ENCODE measurements around the gene TSTD1. TPM values are rescaled to one million over a fixed set of nuclear protein-coding genes. Genes with fewer than 3 reads are reported as not detected.
"Not testable (repeated sequence)": the region's sequence is repeated elsewhere in the genome, so short reads cannot be mapped to it uniquely, and the experiment has no call there.

Gene TSTD1
- total and polyA plus RNA-seq, 8 donors: 35.1 to 73.5 (median 45.7) TPM

DNA sequence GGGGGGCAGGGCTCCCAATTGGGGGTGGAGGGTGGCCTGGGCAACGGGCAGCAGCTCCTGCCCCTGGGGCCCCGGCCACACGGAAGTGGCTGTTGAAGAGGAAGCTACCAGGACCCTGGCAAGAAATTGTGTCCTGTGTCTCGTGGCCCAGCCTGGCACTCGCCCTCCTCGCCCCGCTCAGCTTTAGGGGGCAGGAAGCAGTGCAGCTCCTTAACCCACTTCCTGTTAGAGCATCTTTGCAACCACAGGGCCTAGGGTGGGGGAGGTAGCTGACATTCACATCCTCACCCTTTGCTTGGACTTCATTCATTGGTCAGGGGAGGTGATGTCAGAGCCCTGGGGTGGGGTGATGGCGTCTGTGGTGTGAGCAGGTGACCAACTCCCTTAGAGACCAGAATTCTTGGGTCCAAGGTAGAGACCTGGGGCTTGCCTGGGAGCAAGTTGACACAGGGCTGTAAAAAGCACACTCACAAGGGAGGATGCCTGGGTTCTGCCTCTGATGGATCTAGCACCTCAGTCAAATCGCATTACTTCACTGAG lies 31.0 kb upstream of the TSTD1 start, which contains the start of gene ARHGAP30:
Gene ARHGAP30 (minus strand): TSS at position 161 of the 540 bp plus-strand sequence. CDS start 267 bp downstream, outside the sequence.
- peak within 1 kb of the TSS; percentile 21 to 64 for H3K4me3 ChIP-seq
- peak; percentile 70 for ATAC-seq

DNA sequence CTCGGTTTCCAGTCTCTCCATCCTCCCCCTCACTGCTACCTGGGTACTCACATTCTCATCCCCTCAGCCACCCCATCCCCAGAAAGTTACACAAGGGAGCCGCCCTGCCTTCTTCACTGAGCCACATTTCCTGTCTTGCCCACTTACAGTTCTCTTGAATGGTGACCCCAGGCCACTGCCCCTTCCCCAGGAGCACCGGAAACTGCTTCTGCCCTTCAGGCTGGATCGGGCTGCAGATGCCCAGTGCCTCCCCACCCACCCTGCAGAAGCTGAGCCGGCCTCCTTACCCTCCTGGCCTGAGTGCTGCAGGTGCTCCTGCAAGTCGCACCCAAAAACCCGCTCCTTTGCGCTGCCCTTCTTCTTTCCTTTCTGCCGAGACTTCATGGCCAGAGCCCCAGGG lies 30.5 kb upstream of the TSTD1 start:
- TF ChIP-seq, protein P1, sequence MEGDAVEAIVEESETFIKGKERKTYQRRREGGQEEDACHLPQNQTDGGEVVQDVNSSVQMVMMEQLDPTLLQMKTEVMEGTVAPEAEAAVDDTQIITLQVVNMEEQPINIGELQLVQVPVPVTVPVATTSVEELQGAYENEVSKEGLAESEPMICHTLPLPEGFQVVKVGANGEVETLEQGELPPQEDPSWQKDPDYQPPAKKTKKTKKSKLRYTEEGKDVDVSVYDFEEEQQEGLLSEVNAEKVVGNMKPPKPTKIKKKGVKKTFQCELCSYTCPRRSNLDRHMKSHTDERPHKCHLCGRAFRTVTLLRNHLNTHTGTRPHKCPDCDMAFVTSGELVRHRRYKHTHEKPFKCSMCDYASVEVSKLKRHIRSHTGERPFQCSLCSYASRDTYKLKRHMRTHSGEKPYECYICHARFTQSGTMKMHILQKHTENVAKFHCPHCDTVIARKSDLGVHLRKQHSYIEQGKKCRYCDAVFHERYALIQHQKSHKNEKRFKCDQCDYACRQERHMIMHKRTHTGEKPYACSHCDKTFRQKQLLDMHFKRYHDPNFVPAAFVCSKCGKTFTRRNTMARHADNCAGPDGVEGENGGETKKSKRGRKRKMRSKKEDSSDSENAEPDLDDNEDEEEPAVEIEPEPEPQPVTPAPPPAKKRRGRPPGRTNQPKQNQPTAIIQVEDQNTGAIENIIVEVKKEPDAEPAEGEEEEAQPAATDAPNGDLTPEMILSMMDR (IDR thresholded peaks at IDR 0.05): no peak
- H3K27me3 ChIP-seq: no peaks in the 10 kb centered on the region
- H3K9me3 ChIP-seq: no peaks in the 10 kb centered on the region
- ATAC-seq: no peak
- H3K4me3 ChIP-seq: peak overlapping the region; percentile 21 to 64
- peaks cover 0 to 55% of the 10 kb centered on the region in 2 donors for H3K4me1 ChIP-seq
- H3K27ac ChIP-seq: peak overlapping the region; percentile 81 to 98
- no peaks in the 10 kb centered on the region for H3K36me3 ChIP-seq
- intact Hi-C loops (cut with DNase I): no loop called here
- DNase-seq: no peak

More for the DNA sequence above, 31.0 kb upstream of the TSTD1 start, which contains the start of gene ARHGAP30:
- TF ChIP-seq, protein P1 (IDR thresholded peaks at IDR 0.05): no peak
- peak within 1 kb of the TSS; percentile 81 to 98 for H3K27ac ChIP-seq
- H3K27me3 ChIP-seq: no peaks in the 10 kb centered on the region
- no peaks in the 10 kb centered on the region for H3K36me3 ChIP-seq
- H3K4me1 ChIP-seq: peaks cover 0 to 55% of the 10 kb centered on the region in 2 donors
- peak in 2 of 4 donors; percentile 86 to 95 for DNase-seq
- no peaks in the 10 kb centered on the region for H3K9me3 ChIP-seq
- intact Hi-C loops (cut with DNase I): no loop called here

DNA sequence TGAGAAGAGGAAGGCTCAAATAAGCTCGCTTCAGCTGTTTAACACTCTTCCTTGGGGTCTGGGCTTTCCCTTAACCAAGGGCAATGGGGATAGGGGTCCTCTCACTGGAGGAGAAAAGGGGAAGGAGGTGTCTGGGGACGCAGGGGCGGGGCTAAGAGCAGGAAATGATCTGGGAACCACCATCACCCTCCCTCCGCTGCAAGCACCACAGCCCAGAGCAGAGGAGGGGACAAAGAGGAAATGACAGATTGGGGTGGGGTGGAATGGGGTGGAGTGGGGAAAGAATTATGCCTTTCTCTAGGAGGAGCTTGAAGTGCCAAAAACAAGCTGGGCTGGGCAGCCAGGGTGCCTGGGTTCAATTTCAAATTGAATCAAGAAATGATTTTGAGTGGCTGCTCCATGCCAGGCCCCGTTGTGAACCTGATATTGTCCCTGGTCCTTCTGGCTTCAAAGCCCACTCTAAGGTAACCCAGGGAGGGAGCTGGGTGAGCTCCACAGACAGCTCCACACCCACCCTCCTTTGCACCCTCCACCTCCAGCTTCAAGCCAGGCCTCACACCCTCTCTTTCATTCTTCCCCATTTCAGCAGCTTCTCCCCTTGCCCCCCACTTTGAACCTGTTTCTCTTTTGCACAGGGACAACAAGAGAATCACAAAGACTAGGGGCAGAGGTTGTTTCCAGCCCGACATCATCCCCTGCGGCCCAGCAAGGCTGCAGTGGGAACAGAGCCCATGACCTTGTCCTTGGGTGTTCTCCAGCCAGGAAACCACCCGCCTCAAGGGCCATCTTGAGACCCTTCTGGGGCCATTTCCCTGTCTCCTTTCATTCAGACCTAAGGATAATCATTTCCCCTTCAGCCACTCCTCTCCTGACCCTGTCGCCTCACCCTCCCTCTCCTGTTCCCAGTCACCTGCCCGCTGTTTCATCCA lies 29.8 kb upstream of the TSTD1 start:
- intact Hi-C loops (cut with DNase I): no loop called here
- no peaks in the 10 kb centered on the region for H3K9me3 ChIP-seq
- peak overlapping the region; percentile 21 to 64 for H3K4me3 ChIP-seq
- H3K4me1 ChIP-seq: peaks cover 0 to 55% of the 10 kb centered on the region in 2 donors
- peak overlapping the region; percentile 81 to 98 for H3K27ac ChIP-seq
- H3K36me3 ChIP-seq: no peaks in the 10 kb centered on the region
- peak; percentile 83 for ATAC-seq
- no peaks in the 10 kb centered on the region for H3K27me3 ChIP-seq
- TF ChIP-seq, protein P1 (IDR thresholded peaks at IDR 0.05): no peak
- DNase-seq: peak in 2 of 4 donors; percentile 84 to 91

DNA sequence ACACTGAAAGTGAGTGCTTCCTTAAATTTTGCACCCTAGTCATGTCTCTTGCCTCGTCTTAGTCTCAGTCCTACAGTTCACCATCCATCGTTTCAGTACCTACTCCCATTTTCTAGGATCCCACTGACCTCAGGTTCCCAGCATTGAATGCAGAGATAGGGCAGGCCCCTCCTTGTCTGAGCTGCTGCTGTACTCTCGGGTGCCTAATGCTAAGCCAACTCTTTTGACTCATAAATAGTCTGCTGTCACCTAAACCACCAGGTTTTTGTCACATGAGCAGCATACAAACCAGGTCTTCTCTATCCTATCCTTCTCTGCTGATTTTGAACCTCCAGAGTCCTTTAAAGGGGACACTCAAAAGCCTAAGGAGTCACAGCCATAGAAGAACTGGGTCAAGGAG lies 27.9 kb upstream of the TSTD1 start:
- no peak for ATAC-seq
- peaks cover 0 to 6% of the 10 kb centered on the region in 2 donors for H3K36me3 ChIP-seq
- peak overlapping the region in 1 of 2 donors; percentile 64 for H3K4me3 ChIP-seq
- no peaks in the 10 kb centered on the region for H3K27me3 ChIP-seq
- no peak for DNase-seq
- TF ChIP-seq, protein P1 (IDR thresholded peaks at IDR 0.05): no peak
- intact Hi-C loops (cut with DNase I): no loop called here
- peaks cover 0 to 58% of the 10 kb centered on the region in 2 donors for H3K4me1 ChIP-seq
- H3K9me3 ChIP-seq: no peaks in the 10 kb centered on the region
- no peak overlapping the region for H3K27ac ChIP-seq

DNA sequence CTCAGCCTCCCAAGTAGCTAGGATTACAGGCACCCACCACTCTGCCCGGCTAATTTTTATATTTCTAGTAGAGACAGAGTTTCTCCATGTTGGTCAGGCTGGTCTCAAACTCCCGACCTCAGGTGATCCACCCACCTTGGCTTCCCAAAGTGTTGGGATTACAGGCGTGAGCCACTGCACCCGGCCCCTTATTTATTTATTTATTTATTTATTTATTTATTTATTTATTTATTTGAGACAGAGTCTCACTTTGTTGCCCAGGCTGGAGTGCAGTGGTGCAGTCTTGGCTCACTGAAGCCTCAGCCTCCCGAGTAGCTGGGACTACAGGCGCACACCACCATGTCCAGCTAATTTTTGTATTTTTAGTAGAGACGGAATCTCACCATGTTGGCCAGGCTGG lies 26.9 kb upstream of the TSTD1 start:
- H3K27me3 ChIP-seq; ATAC-seq; H3K9me3 ChIP-seq; H3K27ac ChIP-seq; H3K4me3 ChIP-seq; intact Hi-C loops (cut with DNase I); DNase-seq: not testable (repeated sequence)
- peaks cover 0 to 52% of the 10 kb centered on the region in 2 donors for H3K4me1 ChIP-seq
- H3K36me3 ChIP-seq: peaks cover 0 to 12% of the 10 kb centered on the region in 2 donors

DNA sequence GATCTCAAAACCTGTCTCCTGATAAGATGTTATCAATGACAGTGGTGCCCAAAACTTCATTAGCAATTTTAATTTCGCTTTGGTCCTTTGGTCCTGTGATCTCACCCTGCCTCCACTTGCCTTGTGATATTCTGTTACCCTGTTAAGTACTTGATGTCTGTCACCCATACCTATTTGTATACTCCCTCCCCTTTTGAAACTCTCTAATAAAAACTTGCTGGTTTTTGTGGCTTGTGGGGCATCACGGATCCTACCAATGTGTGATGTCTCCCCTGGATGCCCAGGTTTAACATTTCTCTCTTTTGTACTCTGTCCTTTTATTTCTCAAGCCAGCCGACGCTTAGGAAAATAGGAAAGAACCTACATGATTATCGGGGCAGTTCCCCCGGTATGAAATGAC lies 25.2 kb upstream of the TSTD1 start:
- Histone ChIP-seq H3K4me1 (peaks cover 0 to 41% of the 10 kb centered on the region in 2 donors), H3K36me3 (peaks cover 0 to 25% of the 10 kb centered on the region in 2 donors)
- DNase-seq; H3K9me3 ChIP-seq; H3K27ac ChIP-seq; intact Hi-C loops (cut with DNase I); ATAC-seq; H3K4me3 ChIP-seq; H3K27me3 ChIP-seq: not testable (repeated sequence)
